PFSK-1 (cell line): ENCODE results near the gene CHCHD10.

ENCODE experiments used
- SIN3A ChIP-seq: IDR thresholded peaks from 2 replicates; pipeline ENCODE4 v1.6.1; 2012; ENCODE audit warnings: mild to moderate bottlenecking, low read length, moderate library complexity, borderline replicate concordance; ENCODE audit not compliant: insufficient read depth
- TF ChIP-seq, protein P1 (sequence below), 2 experiments: IDR thresholded peaks; 2 replicates each; pipeline versions ENCODE4 v1.6.1 to v1.8.0; 2011 to 2012; ENCODE audit warnings: low read depth in 2 of 2, low read length in 2 of 2, control low read depth in 1 of 2, inconsistent platforms in 1 of 2, mild to moderate bottlenecking in 1 of 2, moderate library complexity in 1 of 2; ENCODE audit not compliant: insufficient read depth in 1 of 2

DNA sequence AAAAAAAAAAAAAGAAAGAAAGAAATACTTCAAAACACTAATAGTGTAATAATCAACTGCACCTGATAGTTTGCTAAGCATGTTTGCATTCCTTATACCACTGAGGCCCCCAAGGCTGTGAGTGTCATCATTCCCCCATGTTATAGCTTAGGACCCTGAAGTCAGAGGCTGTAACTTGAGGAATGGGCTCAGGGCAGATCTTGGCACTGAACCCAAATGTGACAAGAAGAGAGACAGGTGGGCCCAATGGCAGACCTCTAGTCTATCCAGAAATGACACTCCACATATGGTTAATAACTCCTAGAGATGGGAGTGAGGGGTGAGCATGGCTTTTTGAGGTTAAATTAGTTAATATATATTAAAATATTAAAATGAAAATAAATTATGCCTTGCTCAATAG lies 30.1 kb downstream of the CHCHD10 start:
- TF ChIP-seq, protein P1, sequence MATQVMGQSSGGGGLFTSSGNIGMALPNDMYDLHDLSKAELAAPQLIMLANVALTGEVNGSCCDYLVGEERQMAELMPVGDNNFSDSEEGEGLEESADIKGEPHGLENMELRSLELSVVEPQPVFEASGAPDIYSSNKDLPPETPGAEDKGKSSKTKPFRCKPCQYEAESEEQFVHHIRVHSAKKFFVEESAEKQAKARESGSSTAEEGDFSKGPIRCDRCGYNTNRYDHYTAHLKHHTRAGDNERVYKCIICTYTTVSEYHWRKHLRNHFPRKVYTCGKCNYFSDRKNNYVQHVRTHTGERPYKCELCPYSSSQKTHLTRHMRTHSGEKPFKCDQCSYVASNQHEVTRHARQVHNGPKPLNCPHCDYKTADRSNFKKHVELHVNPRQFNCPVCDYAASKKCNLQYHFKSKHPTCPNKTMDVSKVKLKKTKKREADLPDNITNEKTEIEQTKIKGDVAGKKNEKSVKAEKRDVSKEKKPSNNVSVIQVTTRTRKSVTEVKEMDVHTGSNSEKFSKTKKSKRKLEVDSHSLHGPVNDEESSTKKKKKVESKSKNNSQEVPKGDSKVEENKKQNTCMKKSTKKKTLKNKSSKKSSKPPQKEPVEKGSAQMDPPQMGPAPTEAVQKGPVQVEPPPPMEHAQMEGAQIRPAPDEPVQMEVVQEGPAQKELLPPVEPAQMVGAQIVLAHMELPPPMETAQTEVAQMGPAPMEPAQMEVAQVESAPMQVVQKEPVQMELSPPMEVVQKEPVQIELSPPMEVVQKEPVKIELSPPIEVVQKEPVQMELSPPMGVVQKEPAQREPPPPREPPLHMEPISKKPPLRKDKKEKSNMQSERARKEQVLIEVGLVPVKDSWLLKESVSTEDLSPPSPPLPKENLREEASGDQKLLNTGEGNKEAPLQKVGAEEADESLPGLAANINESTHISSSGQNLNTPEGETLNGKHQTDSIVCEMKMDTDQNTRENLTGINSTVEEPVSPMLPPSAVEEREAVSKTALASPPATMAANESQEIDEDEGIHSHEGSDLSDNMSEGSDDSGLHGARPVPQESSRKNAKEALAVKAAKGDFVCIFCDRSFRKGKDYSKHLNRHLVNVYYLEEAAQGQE (IDR thresholded peaks at IDR 0.05; ENCODE audit: insufficient read depth in 1 of 2, low read depth in 2 of 2, low read length in 2 of 2) = no peak
- TF ChIP-seq SIN3A = no peak
